Skeletal muscle satellite cell (primary cell): ENCODE results near the gene COL26A1.
"Not testable (repeated sequence)": the region's sequence is repeated elsewhere in the genome, so short reads cannot be mapped to it uniquely, and the experiment has no call there.

Experiments
- H3K27me3 ChIP-seq: 2 replicates; pipeline ENCODE4 v1.7.0; 2013; ENCODE audit warnings: low read length; ENCODE audit not compliant: control insufficient read depth, insufficient read depth
- H3K36me3 ChIP-seq: 2 replicates; pipeline ENCODE4 v1.7.0; 2013; ENCODE audit warnings: mild to moderate bottlenecking, control low read depth, low read length; ENCODE audit not compliant: insufficient read depth
- H3K4me1 ChIP-seq: 2 replicates; pipeline ENCODE4 v1.7.0; 2013; ENCODE audit warnings: low read length; ENCODE audit not compliant: control insufficient read depth, insufficient read depth
- H3K4me2 ChIP-seq: 2 replicates; pipeline ENCODE4 v1.7.0; 2013; ENCODE audit warnings: mild to moderate bottlenecking, low read length
- H3K4me3 ChIP-seq: 2 replicates; pipeline ENCODE4 v1.7.0; 2013; ENCODE audit warnings: low read length
- H3K9ac ChIP-seq: 2 replicates; pipeline ENCODE4 v1.7.0; 2013; ENCODE audit warnings: mild to moderate bottlenecking, low read depth, low read length, moderate library complexity
- H3K9me3 ChIP-seq: replicated peaks from 2 replicates; pipeline ENCODE4 v1.7.0; 2013; ENCODE audit warnings: mild to moderate bottlenecking, control low read depth, low read length

The COL26A1 gene

DNA sequence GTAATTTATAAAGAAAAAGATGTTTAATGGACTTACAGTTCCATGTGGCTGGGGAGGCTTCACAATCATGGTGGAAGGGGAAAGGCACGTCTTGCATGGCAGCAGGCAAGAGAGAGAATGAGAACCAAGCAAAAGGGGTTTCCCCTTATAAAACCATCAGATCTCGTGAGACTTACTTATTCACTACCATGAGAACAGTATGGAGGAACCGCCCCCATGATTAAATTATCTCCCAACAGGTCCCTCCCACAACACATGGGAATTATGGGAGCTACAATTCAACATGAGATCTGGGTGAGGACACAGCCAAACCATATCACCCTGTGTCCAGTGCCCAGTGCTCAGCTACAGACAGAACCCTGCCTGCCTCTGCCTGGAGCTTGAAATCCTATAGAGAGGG is 197.3 kb downstream of the COL26A1 start:
- not testable (repeated sequence) for H3K4me3 ChIP-seq, H3K4me1 ChIP-seq, H3K4me2 ChIP-seq, H3K36me3 ChIP-seq, H3K9ac ChIP-seq, H3K9me3 ChIP-seq
- H3K27me3 ChIP-seq = peaks cover 56% of the 10 kb centered on the region

DNA sequence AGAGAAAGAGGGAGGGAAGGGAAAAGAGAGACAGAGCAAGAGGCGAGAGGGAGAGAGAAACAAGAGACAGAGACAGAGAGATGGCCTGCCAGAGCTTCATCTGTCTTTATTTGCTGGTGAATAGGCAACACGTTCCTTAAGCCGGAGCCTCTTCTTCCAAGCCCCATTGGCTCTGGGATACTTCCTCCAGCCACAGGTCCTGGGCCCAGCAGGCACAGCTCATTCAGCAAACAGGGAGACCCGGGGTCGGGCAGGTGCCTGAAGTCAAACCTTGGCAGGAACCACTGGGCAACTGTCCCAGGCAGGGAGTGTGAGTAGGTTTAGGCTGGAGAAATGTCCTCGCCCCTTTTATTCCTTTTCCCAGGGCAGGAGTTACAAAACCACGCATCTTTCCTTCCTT is 198.2 kb downstream of the COL26A1 start:
- no peak overlapping the region for H3K9ac ChIP-seq
- no peaks in the 10 kb centered on the region for H3K4me1 ChIP-seq
- no peak overlapping the region for H3K4me2 ChIP-seq
- H3K9me3 ChIP-seq = no peaks in the 10 kb centered on the region
- H3K36me3 ChIP-seq = no peaks in the 10 kb centered on the region
- peaks cover 52% of the 10 kb centered on the region for H3K27me3 ChIP-seq
- no peak overlapping the region for H3K4me3 ChIP-seq

GRCh38 chr7:101561293-101561692 is 198.6 kb downstream of the COL26A1 start:
- H3K27me3 ChIP-seq = peaks cover 53% of the 10 kb centered on the region
- H3K36me3 ChIP-seq = not testable (repeated sequence)

DNA sequence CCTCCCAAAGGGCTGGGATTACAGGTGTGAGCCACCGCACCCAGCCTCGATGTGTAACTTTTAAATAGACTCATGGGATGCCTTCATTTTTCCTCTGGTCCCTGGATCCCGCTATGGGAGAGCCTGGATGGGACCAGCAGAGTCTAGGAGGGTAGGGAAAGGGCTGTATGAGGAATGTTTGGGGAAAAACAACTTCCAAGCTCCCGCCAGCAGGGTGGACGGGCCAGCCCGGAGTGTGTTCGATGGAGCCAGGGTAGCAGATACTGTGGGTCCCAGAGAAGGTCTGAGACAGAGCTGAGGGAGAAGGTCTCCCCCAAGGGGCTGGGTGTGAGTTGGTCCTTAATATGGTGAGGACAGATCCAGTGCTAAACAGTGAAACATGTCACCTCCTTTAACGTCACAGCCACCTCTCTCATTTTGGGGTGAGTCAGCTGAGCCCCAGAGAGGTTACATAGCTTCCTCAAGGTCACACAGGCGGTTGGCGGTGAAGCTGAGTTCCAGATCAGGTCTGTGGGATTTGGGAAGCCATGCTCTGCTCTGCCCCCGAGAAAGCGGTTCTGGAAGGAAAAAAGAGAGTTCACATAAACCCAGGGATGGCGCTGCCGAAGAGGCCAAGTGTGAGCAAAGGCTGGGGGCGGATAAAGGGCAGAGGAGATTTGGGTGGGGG is 200.0 kb downstream of the COL26A1 start:
- H3K36me3 ChIP-seq = no peaks in the 10 kb centered on the region
- H3K27me3 ChIP-seq = peaks cover 58% of the 10 kb centered on the region
- H3K4me2 ChIP-seq = no peak overlapping the region
- no peak overlapping the region for H3K9ac ChIP-seq
- H3K4me3 ChIP-seq = no peak overlapping the region
- no peaks in the 10 kb centered on the region for H3K9me3 ChIP-seq
- H3K4me1 ChIP-seq = no peaks in the 10 kb centered on the region

More at GRCh38 chr7:101561293-101561692, 198.6 kb downstream of the COL26A1 start:
- H3K4me3 ChIP-seq, H3K4me2 ChIP-seq, H3K9ac ChIP-seq, H3K4me1 ChIP-seq, H3K9me3 ChIP-seq: not testable (repeated sequence)

- no peaks in the 10 kb centered on the region for H3K36me3 ChIP-seq
- no peak overlapping the region for H3K4me2 ChIP-seq
- no peak overlapping the region for H3K9ac ChIP-seq
- H3K27me3 ChIP-seq = peaks cover 52% of the 10 kb centered on the region
- H3K9me3 ChIP-seq = no peaks in the 10 kb centered on the region
- H3K4me1 ChIP-seq = no peaks in the 10 kb centered on the region
- H3K4me3 ChIP-seq = no peak overlapping the region
Measured at GRCh38 chr7:101563198-101563901, 200.7 kb downstream of the COL26A1 start.

- H3K9me3 ChIP-seq = no peaks in the 10 kb centered on the region
- H3K4me2 ChIP-seq = no peak overlapping the region
- H3K9ac ChIP-seq = no peak overlapping the region
- H3K4me1 ChIP-seq = no peaks in the 10 kb centered on the region
- no peak overlapping the region for H3K4me3 ChIP-seq
- peaks cover 54% of the 10 kb centered on the region for H3K27me3 ChIP-seq
- no peaks in the 10 kb centered on the region for H3K36me3 ChIP-seq
Measured at GRCh38 chr7:101563943-101564777, 201.5 kb downstream of the COL26A1 start.

DNA sequence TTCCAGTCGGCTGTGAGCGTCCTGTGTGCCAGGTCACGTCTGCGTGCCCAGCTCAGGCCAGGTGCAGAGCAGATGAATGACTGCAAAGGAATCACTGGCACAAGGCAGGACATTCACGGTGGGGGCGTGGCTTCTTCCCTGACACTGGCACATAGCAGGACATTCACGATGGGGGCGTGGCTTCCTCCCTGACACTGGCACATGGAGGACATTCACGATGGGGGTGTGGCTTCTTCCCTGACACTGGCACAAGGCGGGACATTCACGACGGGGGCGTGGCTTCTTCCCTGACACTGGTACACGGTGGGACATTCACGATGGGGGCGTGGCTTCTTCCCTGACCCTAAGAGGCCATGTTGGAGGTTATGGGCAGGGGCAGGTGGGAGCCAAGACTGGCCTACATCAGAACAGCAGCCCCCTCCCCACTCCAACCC is 202.1 kb downstream of the COL26A1 start:
- Histone ChIP-seq H3K9me3 (no peaks in the 10 kb centered on the region), H3K4me2 (no peak overlapping the region), H3K4me1 (no peaks in the 10 kb centered on the region), H3K27me3 (peaks cover 54% of the 10 kb centered on the region), H3K4me3 (no peak overlapping the region), H3K36me3 (no peaks in the 10 kb centered on the region), H3K9ac (no peak overlapping the region)

DNA sequence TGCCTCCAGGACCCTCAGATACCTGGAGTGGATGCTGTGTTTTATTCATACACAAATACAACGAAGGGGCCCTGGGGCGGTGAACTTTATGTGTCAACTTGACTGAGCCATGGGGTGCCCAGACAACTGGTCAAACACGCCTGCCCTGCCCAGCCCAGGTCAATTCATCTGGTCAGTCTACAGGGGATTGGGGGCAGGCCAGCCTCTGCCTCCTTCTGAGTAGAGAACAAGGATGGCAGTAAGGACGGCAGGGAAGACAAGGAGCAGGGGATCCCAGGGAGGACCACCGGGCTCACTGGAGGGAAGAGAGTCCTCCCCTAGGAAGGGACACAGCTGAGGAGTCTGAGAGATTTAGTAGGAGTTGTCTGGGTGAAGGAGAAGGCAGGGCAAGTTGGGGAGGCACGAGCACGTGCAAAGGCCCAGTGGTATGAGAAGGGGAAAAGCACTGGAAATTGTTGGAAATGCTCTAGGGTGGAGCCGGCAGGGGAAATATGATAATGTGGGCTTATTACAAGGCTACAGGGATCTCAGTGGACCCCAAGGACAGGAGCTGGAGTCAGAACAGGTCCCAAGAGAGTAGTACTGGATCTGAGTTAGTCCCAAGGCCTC is 203.0 kb downstream of the COL26A1 start:
- H3K36me3 ChIP-seq = no peaks in the 10 kb centered on the region
- no peak overlapping the region for H3K4me3 ChIP-seq
- peaks cover 46% of the 10 kb centered on the region for H3K27me3 ChIP-seq
- H3K4me2 ChIP-seq = no peak overlapping the region
- H3K9ac ChIP-seq = no peak overlapping the region
- H3K9me3 ChIP-seq = no peaks in the 10 kb centered on the region
- H3K4me1 ChIP-seq = no peaks in the 10 kb centered on the region

- Histone ChIP-seq H3K9ac (no peak overlapping the region), H3K36me3 (no peaks in the 10 kb centered on the region), H3K4me2 (no peak overlapping the region), H3K4me3 (no peak overlapping the region), H3K9me3 (no peaks in the 10 kb centered on the region), H3K27me3 (peaks cover 42% of the 10 kb centered on the region), H3K4me1 (no peaks in the 10 kb centered on the region)
Measured at GRCh38 chr7:101567230-101567629, 204.6 kb downstream of the COL26A1 start.

DNA sequence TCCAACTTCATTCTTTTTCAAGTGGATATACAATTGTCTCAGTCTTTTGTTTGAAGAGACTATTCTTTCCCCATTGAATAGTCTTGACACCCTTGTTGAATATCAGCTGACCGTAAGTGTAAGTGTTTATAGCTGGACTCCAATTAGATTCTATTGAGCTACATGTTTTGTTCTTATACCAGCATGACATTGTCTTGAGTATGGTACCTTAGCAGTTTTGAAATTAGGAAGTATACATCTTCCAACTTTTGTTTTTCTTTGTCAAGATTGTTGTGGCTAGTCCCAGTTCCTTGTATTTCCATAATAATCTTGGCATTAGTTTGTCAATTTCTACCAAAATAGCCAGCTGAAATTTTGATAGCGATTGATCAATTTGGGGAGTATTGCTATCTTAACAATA is 209.5 kb downstream of the COL26A1 start:
- H3K9ac ChIP-seq = no peak overlapping the region
- H3K9me3 ChIP-seq = no peaks in the 10 kb centered on the region
- no peak overlapping the region for H3K4me2 ChIP-seq
- no peaks in the 10 kb centered on the region for H3K36me3 ChIP-seq
- peaks cover 43% of the 10 kb centered on the region for H3K27me3 ChIP-seq
- no peaks in the 10 kb centered on the region for H3K4me1 ChIP-seq
- no peak overlapping the region for H3K4me3 ChIP-seq

DNA sequence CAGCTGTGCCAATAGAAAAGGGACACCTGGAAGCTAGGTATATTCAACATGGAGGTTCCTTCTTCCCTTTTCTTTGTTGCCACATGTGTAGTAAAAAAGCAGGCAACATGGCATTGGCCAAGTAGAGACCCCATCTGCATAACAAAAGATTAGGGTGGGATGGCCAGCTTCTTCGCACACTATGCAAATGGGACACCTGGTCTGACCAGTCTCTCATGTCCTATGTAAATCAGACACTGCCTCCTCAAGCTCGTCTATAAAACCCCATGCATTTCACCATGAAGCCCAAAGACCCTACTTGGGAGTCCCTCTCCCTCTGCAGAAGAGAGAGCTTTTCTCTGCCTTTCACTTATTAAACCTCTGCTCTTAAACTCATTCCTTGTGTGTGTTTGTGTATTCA is 212.5 kb downstream of the COL26A1 start:
- H3K9ac ChIP-seq = no peak overlapping the region
- H3K36me3 ChIP-seq = no peaks in the 10 kb centered on the region
- no peak overlapping the region for H3K4me3 ChIP-seq
- H3K9me3 ChIP-seq = no peaks in the 10 kb centered on the region
- peaks cover 47% of the 10 kb centered on the region for H3K27me3 ChIP-seq
- H3K4me1 ChIP-seq = no peaks in the 10 kb centered on the region
- H3K4me2 ChIP-seq = no peak overlapping the region
